OCI-LY7 (cell line): ENCODE data around the gene PPHLN1. TPM values are rescaled to one million over a fixed set of nuclear protein-coding genes. Genes with fewer than 3 reads are reported as not detected.

Experiments used
- BruUV-seq: library from RNA; stranded (reverse); fragments of 400-500 nt; replicated peaks from 2 replicates; lab custom pipeline; 2021; lab: Mats Ljungman, UMichigan
- CTCF ChIA-PET: fragments of 300-600 bp; sonication (Branson Sonifier 250); formaldehyde crosslinking; loops from one replicate; lab custom pipeline; 2022; ENCODE audit warnings: antibody characterized with exemption; ENCODE audit not compliant: unreplicated experiment; lab: Charles Lee
- POLR2A ChIA-PET: fragments of 300-600 bp; sonication (Branson Sonifier 250); formaldehyde crosslinking; loops from one replicate; lab custom pipeline; 2022; ENCODE audit warnings: antibody characterized with exemption; lab: Charles Lee
- DNase-seq: peaks from one replicate; pipeline ENCODE4 v3.0.0-alpha.2; 2015; ENCODE audit warnings: low spot score
- H2AFZ ChIP-seq: fragments of 200-600 bp; sonication (generic), shearing (Covaris generic); 2 replicates; pipeline ENCODE4 v1.6.1; 2014; ENCODE audit warnings: mild to moderate bottlenecking, antibody characterized with exemption, low read length, moderate library complexity
- H3K27ac ChIP-seq: fragments of 200-600 bp; sonication (generic); 2 replicates; pipeline ENCODE4 v1.5.1; 2014; ENCODE audit warnings: mixed run types, low read depth, mild to moderate bottlenecking, moderate library complexity, low read length, inconsistent platforms; ENCODE audit not compliant: poor library complexity, severe bottlenecking
- H3K36me3 ChIP-seq: fragments of 200-600 bp; sonication (generic); 2 replicates; pipeline ENCODE4 v1.6.1; 2014; ENCODE audit warnings: mild to moderate bottlenecking, antibody characterized with exemption, low read length, moderate library complexity, mixed read lengths; ENCODE audit not compliant: insufficient read depth
- H3K4me1 ChIP-seq: fragments of 200-600 bp; sonication (generic); 2 replicates; pipeline ENCODE4 v1.5.1; 2014; ENCODE audit warnings: mild to moderate bottlenecking, low read length; ENCODE audit not compliant: insufficient read depth, poor library complexity, severe bottlenecking
- H3K4me2 ChIP-seq: fragments of 200-600 bp; sonication (generic); 2 replicates; pipeline ENCODE4 v1.6.1; 2014; ENCODE audit warnings: mild to moderate bottlenecking, low read length
- H3K4me3 ChIP-seq: fragments of 200-600 bp; sonication (generic); 2 replicates; pipeline ENCODE4 v1.5.1; 2014; ENCODE audit warnings: mild to moderate bottlenecking, low read depth, low read length; ENCODE audit not compliant: poor library complexity, severe bottlenecking
- H3K79me2 ChIP-seq: fragments of 200-600 bp; sonication (generic); 2 replicates; pipeline ENCODE4 v1.6.1; 2016; ENCODE audit warnings: low read depth, mild to moderate bottlenecking, low read length, moderate library complexity, mixed read lengths; ENCODE audit not compliant: insufficient read depth
- H3K9me2 ChIP-seq: fragments of 200-600 bp; sonication (generic); 2 replicates; pipeline ENCODE4 v1.6.1; 2016; ENCODE audit warnings: mild to moderate bottlenecking, low read length, mixed read lengths; ENCODE audit not compliant: insufficient read depth
- H3K9me3 ChIP-seq: fragments of 200-600 bp; sonication (generic); 2 replicates; pipeline ENCODE4 v1.6.1; 2014; ENCODE audit warnings: mild to moderate bottlenecking, mixed run types, low read length, mixed read lengths
- H4K20me1 ChIP-seq: fragments of 200-600 bp; sonication (generic); 2 replicates; pipeline ENCODE4 v1.6.1; 2014; ENCODE audit warnings: mild to moderate bottlenecking, antibody characterized with exemption, low read length, moderate library complexity, mixed read lengths; ENCODE audit not compliant: insufficient read depth
- CTCF ChIP-seq: fragments of 200-600 bp; sonication (generic); conservative IDR thresholded peaks from 2 replicates; pipeline ENCODE4 v1.5.1; 2014; ENCODE audit warnings: mild to moderate bottlenecking, antibody characterized with exemption, low read length, moderate library complexity, mixed read lengths
- EZH2phosphoT487 ChIP-seq: fragments of 200-600 bp; sonication (generic); IDR thresholded peaks from 2 replicates; pipeline ENCODE4 v1.6.1; 2018; ENCODE audit warnings: low read depth, borderline replicate concordance, mild to moderate bottlenecking, mixed run types, antibody characterized with exemption, low read length, moderate library complexity, mixed read lengths
- intact Hi-C: fragments of 100-400 bp; cut with micrococcal nuclease; formaldehyde crosslinking; loops from one replicate; pipeline ENCODE4 v1.10.0; 2022; ENCODE audit not compliant: unreplicated experiment
- total RNA-seq, 2 experiments: library from RNA; depleted of rRNA in 1 of 2; stranded (reverse); fragments of >200 nt in 1 of 2; shearing (Covaris generic) in 1 of 2; gene quantifications; 2 replicates each; pipeline ENCODE4 v1.2.3, GENCODE V29; 2014 to 2022

Gene PPHLN1
- total RNA-seq, 2 experiments from 2014 or later, result 95.3 to 97.6 TPM

- Histone ChIP-seq H3K9me2 (no peaks in the 10 kb centered on the region), H3K4me2 (no peak overlapping the region), H3K4me3 (no peak overlapping the region), H3K36me3 (peaks cover 27% of the 10 kb centered on the region), H3K4me1 (no peaks in the 10 kb centered on the region), H3K79me2 (no peaks in the 10 kb centered on the region), H4K20me1 (no peaks in the 10 kb centered on the region), H2AFZ (no peak overlapping the region), H3K27ac (no peak overlapping the region), H3K9me3 (no peaks in the 10 kb centered on the region)
- no peak for TF ChIP-seq CTCF
- TF ChIP-seq EZH2phosphoT487, result no peak
- CTCF ChIA-PET, result no interaction called here
- intact Hi-C loops, result no loop called here
- POLR2A ChIA-PET, result no interaction called here
- BruUV-seq, result no TSS peak
- no peak for DNase-seq
Measured at GRCh38 chr12:42410340-42410739, 84.4 kb downstream of the PPHLN1 start.

GRCh38 chr12:42420395-42420794 lies 94.4 kb downstream of the PPHLN1 start:
- ChIA-PET CTCF (no interaction called here), POLR2A (interaction anchor here (0.7 to 0.9 kb wide), 2 partner anchors 14 to 974 kb away, joined by 3 read pairs; no protein-coding TSS in a partner anchor)
- no TSS peak for BruUV-seq
- Histone ChIP-seq H3K79me2 (no peaks in the 10 kb centered on the region), H3K36me3 (peaks cover 6% of the 10 kb centered on the region), H3K9me2 (no peaks in the 10 kb centered on the region), H4K20me1 (no peaks in the 10 kb centered on the region), H3K27ac (no peak overlapping the region), H3K4me3 (no peak overlapping the region), H3K4me1 (no peaks in the 10 kb centered on the region), H3K4me2 (no peak overlapping the region), H3K9me3 (no peaks in the 10 kb centered on the region), H2AFZ (no peak overlapping the region)
- intact Hi-C loops, result no loop called here
- TF ChIP-seq EZH2phosphoT487 (no peak), CTCF (no peak)
- no peak for DNase-seq

GRCh38 chr12:42421844-42422779 lies 96.1 kb downstream of the PPHLN1 start:
- Histone ChIP-seq H3K9me3 (no peaks in the 10 kb centered on the region), H3K4me2 (no peak overlapping the region), H2AFZ (no peak overlapping the region), H4K20me1 (no peaks in the 10 kb centered on the region), H3K27ac (no peak overlapping the region), H3K4me1 (no peaks in the 10 kb centered on the region), H3K4me3 (no peak overlapping the region), H3K36me3 (peaks cover 3% of the 10 kb centered on the region; the same call in 1 of the 2 replicates), H3K9me2 (no peaks in the 10 kb centered on the region), H3K79me2 (no peaks in the 10 kb centered on the region)
- no TSS peak for BruUV-seq
- DNase-seq, result no peak
- ChIA-PET POLR2A (no interaction called here), CTCF (no interaction called here)
- TF ChIP-seq EZH2phosphoT487, result no peak
- intact Hi-C loops, result no loop called here
